HG02571 (cell line): ENCODE data around the gene METTL5.
"Not testable (repeated sequence)": the region's sequence is repeated elsewhere in the genome, so short reads cannot be mapped to it uniquely, and the experiment has no call there.

Experiments
- ATAC-seq: cut with Tn5 transposase; IDR thresholded peaks from one replicate; pipeline ENCODE4 v1.9.1; 2021; ENCODE audit warnings: mild to moderate bottlenecking, moderate library complexity; ENCODE audit not compliant: unreplicated experiment

The METTL5 gene

DNA sequence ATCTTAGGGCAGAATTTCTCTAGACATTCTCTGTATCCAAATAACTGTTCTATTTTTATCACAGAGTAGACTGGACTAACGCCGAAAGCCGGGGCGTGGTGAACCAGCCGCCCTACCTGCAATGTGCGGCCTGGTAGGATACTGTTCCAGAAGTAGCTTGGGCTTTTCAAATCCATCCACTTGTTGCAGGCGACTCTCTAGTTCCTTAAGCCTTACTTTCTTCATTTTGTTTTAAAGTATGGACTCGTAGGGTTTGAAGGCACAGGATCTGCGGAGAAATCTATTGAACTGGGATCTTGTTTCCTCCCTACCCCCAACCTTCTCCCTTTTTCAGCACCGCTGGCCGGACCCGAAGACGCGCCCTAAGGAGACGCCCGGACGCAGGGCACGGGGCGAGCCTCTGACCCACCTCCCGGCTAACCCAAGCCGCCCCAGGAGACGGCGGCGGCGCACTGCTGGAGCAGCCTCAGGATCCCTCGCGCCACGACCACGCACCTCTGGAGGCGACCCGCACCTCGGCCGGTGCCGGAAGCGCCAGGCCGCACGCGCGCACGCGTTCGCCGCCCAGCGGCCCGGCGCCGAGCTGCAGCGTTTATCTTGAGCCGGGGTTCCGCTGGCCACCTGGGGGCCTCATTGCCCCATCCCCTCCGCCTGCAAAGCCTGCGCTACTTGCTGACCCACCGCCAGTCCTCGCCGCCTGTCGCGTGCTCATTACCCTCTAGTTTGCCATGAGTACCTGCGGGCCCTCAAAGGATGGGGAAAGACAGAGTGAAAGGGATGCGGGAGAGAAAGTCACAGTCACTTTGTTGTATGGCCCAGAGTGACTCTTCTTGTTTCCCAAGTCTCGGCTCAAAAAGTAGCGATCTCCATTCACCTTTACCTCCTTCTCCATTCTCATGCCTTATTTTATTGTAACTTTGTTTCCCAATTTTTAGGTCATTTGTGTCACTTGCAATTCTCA lies at the start of gene METTL5:
Gene METTL5, minus strand, starts transcription at position 533 of the 961 bp plus-strand sequence. Its CDS starts 308 bp downstream, at position 225.
- ATAC-seq: peak; percentile 63

GRCh38 chr2:169871994-169872393 lies 47.3 kb upstream of the METTL5 start:
- ATAC-seq: no peak

DNA sequence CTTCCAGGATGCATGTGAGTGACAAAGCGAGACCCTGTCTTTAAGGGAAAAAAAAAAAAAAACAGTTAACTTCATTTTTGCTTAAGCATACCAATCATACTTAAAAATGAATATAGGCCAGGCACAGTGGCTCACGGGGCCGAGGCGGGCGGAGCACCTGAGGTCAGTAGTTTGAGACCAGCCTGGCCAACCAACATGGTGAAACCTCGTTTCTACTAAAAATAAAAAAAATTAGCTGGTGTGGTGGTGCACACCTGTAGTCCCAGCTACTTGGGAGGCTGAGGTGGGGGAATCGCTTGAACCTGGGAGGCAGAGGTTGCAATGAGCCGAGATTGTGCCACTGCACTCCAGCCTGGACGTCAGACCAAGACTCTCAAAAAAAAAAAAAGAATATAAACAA lies 46.7 kb upstream of the METTL5 start:
- ATAC-seq: not testable (repeated sequence)

GRCh38 chr2:169868951-169869350 lies 44.2 kb upstream of the METTL5 start:
- no peak for ATAC-seq

- ATAC-seq: no peak
Observed at GRCh38 chr2:169867579-169867978, 42.9 kb upstream of the METTL5 start.

DNA sequence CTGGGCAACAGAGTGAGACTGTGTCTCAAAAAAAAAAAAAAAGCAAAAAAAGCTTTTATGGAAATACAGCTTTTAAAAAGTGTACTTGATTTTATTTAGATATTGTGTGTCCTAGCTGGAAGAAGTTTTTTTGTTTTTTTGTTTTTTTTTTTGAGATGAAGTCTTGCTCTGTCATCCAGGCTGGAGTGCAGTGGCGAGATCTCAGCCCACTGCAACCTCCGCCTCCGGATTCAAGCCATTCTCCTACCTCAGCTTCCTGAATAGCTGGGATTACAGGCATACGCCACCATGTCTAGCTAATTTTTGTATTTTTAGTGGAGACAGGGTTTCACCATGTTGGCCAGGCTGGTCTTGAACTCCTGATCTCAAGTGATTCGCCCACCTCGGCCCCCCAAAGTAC lies 41.5 kb upstream of the METTL5 start:
- ATAC-seq: not testable (repeated sequence)

- no peak for ATAC-seq
Observed at GRCh38 chr2:169865492-169865891, 40.8 kb upstream of the METTL5 start.

- ATAC-seq: no peak
Observed at GRCh38 chr2:169862816-169863215, 38.1 kb upstream of the METTL5 start.

DNA sequence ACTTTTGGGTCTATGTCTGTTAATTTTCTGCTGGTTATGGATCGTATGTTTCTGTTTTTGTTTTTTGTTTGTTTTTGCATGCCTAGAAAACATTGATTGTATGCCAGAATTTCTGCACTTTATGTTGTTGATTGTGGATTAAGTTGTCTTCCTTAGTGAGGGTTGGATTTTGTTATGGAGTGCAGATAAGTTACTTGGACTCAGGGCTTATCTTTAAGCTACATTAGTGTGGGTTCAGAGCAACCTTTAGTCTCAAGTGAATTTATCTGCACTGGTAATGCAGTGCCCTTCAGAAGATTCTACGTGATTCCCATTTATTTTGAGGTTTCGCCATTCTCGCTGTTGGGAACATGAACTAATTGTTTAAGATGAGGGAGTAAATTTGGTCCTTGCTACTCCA lies 35.4 kb upstream of the METTL5 start:
- ATAC-seq: no peak

- no peak for ATAC-seq
Observed at GRCh38 chr2:169859423-169859822, 34.7 kb upstream of the METTL5 start.

- ATAC-seq: not testable (repeated sequence)
Observed at GRCh38 chr2:169855281-169856258, 30.9 kb upstream of the METTL5 start.

DNA sequence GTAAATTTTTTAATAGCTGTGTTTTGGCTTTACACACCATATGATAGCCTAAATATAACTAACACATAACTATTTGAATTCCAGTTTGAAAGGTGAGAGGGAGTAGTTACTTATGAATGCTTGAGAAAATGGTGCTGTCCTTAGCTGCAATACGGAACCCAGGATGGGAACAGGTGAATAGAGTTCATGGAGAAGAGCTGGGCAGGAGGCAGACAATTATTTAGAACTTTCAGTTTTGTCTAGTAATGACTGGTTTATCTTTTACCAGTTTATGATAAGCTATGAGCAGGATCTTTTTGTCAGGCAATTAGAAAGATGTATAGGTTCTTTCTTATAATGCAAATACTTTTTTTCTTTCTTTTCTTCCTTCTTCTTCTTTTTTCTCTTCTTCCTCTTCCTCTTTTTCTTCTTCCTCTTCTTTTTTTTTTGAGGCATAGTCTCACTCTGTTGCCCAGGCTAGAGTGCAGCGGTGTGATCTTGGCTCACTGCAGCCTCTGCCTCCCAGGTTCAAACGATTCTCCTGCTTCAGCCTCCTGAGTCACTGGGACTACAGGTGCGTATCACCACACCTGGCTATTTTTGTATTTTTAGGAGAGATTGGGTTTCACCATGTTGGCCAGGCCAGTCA lies 28.4 kb upstream of the METTL5 start:
- no peak for ATAC-seq

- ATAC-seq: no peak
Observed at GRCh38 chr2:169849710-169850109, 25.0 kb upstream of the METTL5 start.

GRCh38 chr2:169848959-169849693 lies 24.4 kb upstream of the METTL5 start:
- not testable (repeated sequence) for ATAC-seq

- ATAC-seq: no peak
Observed at GRCh38 chr2:169845016-169845415, 20.3 kb upstream of the METTL5 start.

DNA sequence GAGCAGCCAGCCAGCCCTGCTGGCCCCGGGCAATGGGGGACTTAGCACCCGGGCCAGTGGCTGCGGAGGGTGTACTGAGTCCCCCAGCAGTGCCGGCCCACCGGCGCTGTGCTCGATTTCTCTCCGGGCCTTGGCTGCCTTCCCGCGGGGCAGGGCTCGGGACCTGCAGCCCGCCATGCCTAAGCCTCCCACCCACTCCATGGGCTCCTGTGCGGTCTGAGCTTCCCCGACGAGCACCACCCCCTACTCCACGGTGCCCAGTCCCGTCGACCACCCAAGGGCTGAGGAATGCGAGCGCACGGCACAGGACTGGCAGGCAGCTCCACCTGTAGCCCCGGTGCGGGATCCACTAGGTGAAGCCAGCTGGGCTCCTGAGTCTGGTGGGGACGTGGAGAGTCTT lies 16.9 kb upstream of the METTL5 start:
- ATAC-seq: not testable (repeated sequence)

- no peak for ATAC-seq
Observed at GRCh38 chr2:169840747-169841142, 16.0 kb upstream of the METTL5 start.

DNA sequence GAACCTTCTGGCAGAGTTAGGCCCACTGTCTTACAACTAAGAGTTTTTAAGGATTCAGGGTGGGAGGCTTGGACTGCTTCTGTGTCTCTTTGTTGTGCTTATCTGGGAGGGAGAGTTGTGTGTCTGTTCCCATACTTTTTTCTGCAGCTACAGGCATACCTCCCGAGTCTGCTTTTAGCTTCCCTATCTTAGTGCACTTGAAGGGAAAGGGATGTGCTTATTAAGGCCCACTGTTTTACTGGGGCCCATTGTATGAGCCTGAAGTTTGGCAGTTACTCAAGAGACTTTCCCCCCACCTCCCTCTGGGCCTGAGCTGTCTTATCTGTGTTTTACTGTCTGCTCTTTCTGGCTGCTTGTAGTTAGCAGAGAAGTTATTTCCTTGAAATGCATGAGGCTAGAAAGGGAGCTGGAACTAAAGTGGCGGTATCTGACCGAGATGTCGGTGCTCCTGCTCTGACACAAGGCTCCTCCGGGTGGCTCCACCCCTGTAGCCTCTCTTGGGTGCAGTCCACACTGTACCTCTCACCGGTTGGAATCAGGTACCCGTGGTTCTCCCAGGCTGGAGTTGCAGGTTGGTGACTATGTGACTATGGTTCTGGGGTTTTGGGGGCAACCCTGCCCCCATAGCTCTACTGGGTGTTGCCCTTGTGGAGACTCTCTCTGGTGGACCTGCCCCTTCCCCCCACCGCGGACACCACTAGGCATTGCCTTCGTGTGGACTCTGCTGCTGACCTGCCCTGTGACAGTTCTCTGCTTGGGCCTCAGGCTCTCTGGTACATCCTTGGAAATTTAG lies 15.4 kb upstream of the METTL5 start:
- no peak for ATAC-seq

GRCh38 chr2:169838743-169839489 lies 14.2 kb upstream of the METTL5 start:
- no peak for ATAC-seq
